HEK293 (cell line): ENCODE data around the gene EXD3.

ENCODE experiments used
- BCL11A ChIP-seq: fragments of 450-650 bp; formaldehyde crosslinking; IDR thresholded peaks from 2 replicates; pipeline ENCODE4 v1.5.1; 2016; ENCODE audit warnings: low read depth, missing biosample characterization, missing genetic modification characterization
- BCL6B ChIP-seq: fragments of 450-650 bp; formaldehyde crosslinking; IDR thresholded peaks from 2 replicates; pipeline ENCODE4 v1.5.1; 2017; ENCODE audit warnings: missing biosample characterization, missing genetic modification characterization
- FEZF1 ChIP-seq: fragments of 450-650 bp; formaldehyde crosslinking; IDR thresholded peaks from 2 replicates; pipeline ENCODE4 v1.5.1; 2016; ENCODE audit warnings: missing biosample characterization, missing genetic modification characterization
- IKZF3 ChIP-seq: fragments of 450-650 bp; IDR thresholded peaks from 2 replicates; pipeline ENCODE4 v1.5.0; 2018; ENCODE audit warnings: missing biosample characterization, mild to moderate bottlenecking, missing genetic modification characterization, moderate library complexity
- KLF10 ChIP-seq: fragments of 450-650 bp; IDR thresholded peaks from 2 replicates; pipeline ENCODE4 v1.5.1; 2018; ENCODE audit warnings: missing biosample characterization, mild to moderate bottlenecking, missing genetic modification characterization
- KLF8 ChIP-seq: fragments of 450-650 bp; formaldehyde crosslinking; IDR thresholded peaks from 2 replicates; pipeline ENCODE4 v1.5.1; 2016; ENCODE audit warnings: missing biosample characterization, missing genetic modification characterization
- KLF9 ChIP-seq: fragments of 450-650 bp; formaldehyde crosslinking; IDR thresholded peaks from 2 replicates; pipeline ENCODE4 v1.5.1; 2016; ENCODE audit warnings: missing biosample characterization, missing genetic modification characterization, low read depth
- OSR2 ChIP-seq: fragments of 450-650 bp; formaldehyde crosslinking; IDR thresholded peaks from 2 replicates; pipeline ENCODE4 v1.5.1; 2016; ENCODE audit warnings: missing biosample characterization, missing genetic modification characterization
- PATZ1 ChIP-seq: fragments of 450-650 bp; formaldehyde crosslinking; IDR thresholded peaks from 2 replicates; pipeline ENCODE4 v1.5.1; 2016; ENCODE audit warnings: missing biosample characterization, missing genetic modification characterization
- ZBTB20 ChIP-seq: fragments of 450-650 bp; formaldehyde crosslinking; IDR thresholded peaks from 2 replicates; pipeline ENCODE4 v1.5.1; 2016; ENCODE audit warnings: missing biosample characterization, missing genetic modification characterization
- ZFHX2 ChIP-seq: fragments of 450-650 bp; formaldehyde crosslinking; conservative IDR thresholded peaks from 2 replicates; pipeline ENCODE4 v1.5.1; 2016; ENCODE audit warnings: missing biosample characterization, missing genetic modification characterization
- ZIC2 ChIP-seq: fragments of 450-650 bp; formaldehyde crosslinking; IDR thresholded peaks from 2 replicates; pipeline ENCODE4 v1.5.1; 2016; ENCODE audit warnings: missing biosample characterization, missing genetic modification characterization
- ZNF138 ChIP-seq: fragments of 450-650 bp; formaldehyde crosslinking; IDR thresholded peaks from 2 replicates; pipeline ENCODE4 v1.5.1; 2016; ENCODE audit warnings: missing biosample characterization, missing genetic modification characterization, borderline replicate concordance
- ZNF140 ChIP-seq: fragments of 450-650 bp; formaldehyde crosslinking; IDR thresholded peaks from 2 replicates; pipeline ENCODE4 v1.5.1; 2016; ENCODE audit warnings: missing biosample characterization, missing genetic modification characterization
- ZNF157 ChIP-seq: fragments of 450-650 bp; formaldehyde crosslinking; IDR thresholded peaks from 2 replicates; pipeline ENCODE4 v1.5.1; 2016; ENCODE audit warnings: missing biosample characterization, missing genetic modification characterization
- ZNF214 ChIP-seq: fragments of 450-650 bp; formaldehyde crosslinking; IDR thresholded peaks from 2 replicates; pipeline ENCODE4 v1.5.1; 2017; ENCODE audit warnings: missing biosample characterization, mild to moderate bottlenecking, missing genetic modification characterization, borderline replicate concordance
- ZNF24 ChIP-seq: fragments of 450-650 bp; formaldehyde crosslinking; IDR thresholded peaks from 2 replicates; pipeline ENCODE4 v1.5.1; 2016; ENCODE audit warnings: missing biosample characterization, missing genetic modification characterization
- ZNF248 ChIP-seq: fragments of 450-650 bp; formaldehyde crosslinking; IDR thresholded peaks from 2 replicates; pipeline ENCODE4 v1.5.1; 2017; ENCODE audit warnings: missing biosample characterization, missing genetic modification characterization
- ZNF280C ChIP-seq: fragments of 450-650 bp; formaldehyde crosslinking; IDR thresholded peaks from 2 replicates; pipeline ENCODE4 v1.5.1; 2016; ENCODE audit warnings: missing biosample characterization, missing genetic modification characterization
- ZNF341 ChIP-seq: fragments of 450-650 bp; formaldehyde crosslinking; IDR thresholded peaks from 2 replicates; pipeline ENCODE4; 2016; ENCODE audit warnings: low read depth, missing biosample characterization, missing genetic modification characterization
- ZNF354C ChIP-seq: fragments of 450-650 bp; formaldehyde crosslinking; IDR thresholded peaks from 2 replicates; pipeline ENCODE4 v1.5.1; 2016; ENCODE audit warnings: missing biosample characterization, missing genetic modification characterization, low read depth, borderline replicate concordance
- ZNF544 ChIP-seq: fragments of 450-650 bp; formaldehyde crosslinking; IDR thresholded peaks from 2 replicates; pipeline ENCODE4 v1.5.0; 2017; ENCODE audit warnings: missing biosample characterization, missing genetic modification characterization
- ZNF558 ChIP-seq: fragments of 450-650 bp; formaldehyde crosslinking; IDR thresholded peaks from 2 replicates; pipeline ENCODE4 v1.5.1; 2016; ENCODE audit warnings: missing biosample characterization, missing genetic modification characterization
- ZNF610 ChIP-seq: fragments of 450-650 bp; formaldehyde crosslinking; IDR thresholded peaks from 2 replicates; pipeline ENCODE4 v1.5.1; 2016; ENCODE audit warnings: missing biosample characterization, missing genetic modification characterization, borderline replicate concordance
- TF ChIP-seq, protein P1 (sequence below): fragments of 450-650 bp; formaldehyde crosslinking; IDR thresholded peaks from 2 replicates; pipeline ENCODE4 v1.5.1; 2016; ENCODE audit warnings: missing biosample characterization, missing genetic modification characterization
- TF ChIP-seq, protein P2 (sequence below): fragments of 450-650 bp; formaldehyde crosslinking; IDR thresholded peaks from 2 replicates; pipeline ENCODE4 v1.5.1; 2016; ENCODE audit warnings: missing biosample characterization, missing genetic modification characterization, low read depth
- TF ChIP-seq, protein P3 (sequence below): fragments of 450-650 bp; formaldehyde crosslinking; IDR thresholded peaks from 2 replicates; pipeline ENCODE4 v1.5.1; 2017; ENCODE audit warnings: missing biosample characterization, missing genetic modification characterization
- TF ChIP-seq, protein P4 (sequence below): fragments of 450-650 bp; formaldehyde crosslinking; IDR thresholded peaks from 2 replicates; pipeline ENCODE4 v1.5.1; 2016; ENCODE audit warnings: missing biosample characterization, missing genetic modification characterization

The EXD3 gene

DNA sequence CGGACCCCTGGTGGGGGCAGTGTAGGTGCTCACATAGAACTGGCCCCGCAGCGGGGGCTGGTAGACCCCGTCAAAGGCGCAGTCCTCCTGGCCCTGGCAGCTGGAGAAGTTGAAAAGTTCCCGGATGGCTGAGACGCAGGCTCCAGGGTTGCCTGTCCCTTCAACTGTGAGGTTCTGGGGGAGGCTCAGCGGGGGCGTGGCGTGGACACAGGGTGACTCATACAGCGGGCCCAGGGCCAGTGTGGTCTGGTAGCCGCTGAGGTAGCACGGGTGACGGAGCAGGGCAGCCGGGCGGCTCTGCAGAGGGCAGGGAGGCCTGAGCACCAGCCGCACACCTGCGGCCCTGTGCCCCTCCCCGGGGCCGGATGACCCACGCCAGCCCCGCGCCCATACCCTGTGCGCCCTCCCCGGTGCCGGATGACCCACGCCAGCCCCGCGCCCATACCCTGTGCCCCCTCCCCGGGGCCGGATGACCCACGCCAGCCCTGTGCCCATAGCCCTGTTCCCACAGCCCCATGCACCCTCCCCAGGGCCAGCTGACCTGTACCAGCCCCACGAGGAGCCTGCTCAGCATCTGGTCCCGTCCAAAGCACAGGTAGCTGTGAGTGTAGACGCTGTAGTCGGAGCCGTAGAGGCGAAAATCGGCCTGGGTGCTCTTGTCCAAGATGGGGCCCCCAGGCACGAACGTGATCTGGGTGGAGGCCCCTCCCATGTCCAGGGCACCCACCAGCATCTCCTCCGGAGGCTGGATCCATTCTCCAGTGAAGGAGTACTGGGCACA is 13.2 kb upstream of the EXD3 start (continued):
- peak; percentile 58 for TF ChIP-seq PATZ1 (tag by site-specific recombination)
- no peak for TF ChIP-seq ZIC2
- no peak for TF ChIP-seq ZNF157 (tag by site-specific recombination)
- no peak for TF ChIP-seq ZBTB20 (tag by site-specific recombination)
- TF ChIP-seq, protein P1, sequence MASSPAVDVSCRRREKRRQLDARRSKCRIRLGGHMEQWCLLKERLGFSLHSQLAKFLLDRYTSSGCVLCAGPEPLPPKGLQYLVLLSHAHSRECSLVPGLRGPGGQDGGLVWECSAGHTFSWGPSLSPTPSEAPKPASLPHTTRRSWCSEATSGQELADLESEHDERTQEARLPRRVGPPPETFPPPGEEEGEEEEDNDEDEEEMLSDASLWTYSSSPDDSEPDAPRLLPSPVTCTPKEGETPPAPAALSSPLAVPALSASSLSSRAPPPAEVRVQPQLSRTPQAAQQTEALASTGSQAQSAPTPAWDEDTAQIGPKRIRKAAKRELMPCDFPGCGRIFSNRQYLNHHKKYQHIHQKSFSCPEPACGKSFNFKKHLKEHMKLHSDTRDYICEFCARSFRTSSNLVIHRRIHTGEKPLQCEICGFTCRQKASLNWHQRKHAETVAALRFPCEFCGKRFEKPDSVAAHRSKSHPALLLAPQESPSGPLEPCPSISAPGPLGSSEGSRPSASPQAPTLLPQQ (tag by site-specific recombination): peak; percentile 20; the same call in 1 of the 2 replicates
- TF ChIP-seq, protein P2, sequence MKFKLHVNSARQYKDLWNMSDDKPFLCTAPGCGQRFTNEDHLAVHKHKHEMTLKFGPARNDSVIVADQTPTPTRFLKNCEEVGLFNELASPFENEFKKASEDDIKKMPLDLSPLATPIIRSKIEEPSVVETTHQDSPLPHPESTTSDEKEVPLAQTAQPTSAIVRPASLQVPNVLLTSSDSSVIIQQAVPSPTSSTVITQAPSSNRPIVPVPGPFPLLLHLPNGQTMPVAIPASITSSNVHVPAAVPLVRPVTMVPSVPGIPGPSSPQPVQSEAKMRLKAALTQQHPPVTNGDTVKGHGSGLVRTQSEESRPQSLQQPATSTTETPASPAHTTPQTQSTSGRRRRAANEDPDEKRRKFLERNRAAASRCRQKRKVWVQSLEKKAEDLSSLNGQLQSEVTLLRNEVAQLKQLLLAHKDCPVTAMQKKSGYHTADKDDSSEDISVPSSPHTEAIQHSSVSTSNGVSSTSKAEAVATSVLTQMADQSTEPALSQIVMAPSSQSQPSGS (tag by site-specific recombination): no peak
- TF ChIP-seq BCL6B (tag by site-specific recombination): no peak
- TF ChIP-seq KLF10 (tag by site-specific recombination): peak; percentile 64
- TF ChIP-seq, protein P3, sequence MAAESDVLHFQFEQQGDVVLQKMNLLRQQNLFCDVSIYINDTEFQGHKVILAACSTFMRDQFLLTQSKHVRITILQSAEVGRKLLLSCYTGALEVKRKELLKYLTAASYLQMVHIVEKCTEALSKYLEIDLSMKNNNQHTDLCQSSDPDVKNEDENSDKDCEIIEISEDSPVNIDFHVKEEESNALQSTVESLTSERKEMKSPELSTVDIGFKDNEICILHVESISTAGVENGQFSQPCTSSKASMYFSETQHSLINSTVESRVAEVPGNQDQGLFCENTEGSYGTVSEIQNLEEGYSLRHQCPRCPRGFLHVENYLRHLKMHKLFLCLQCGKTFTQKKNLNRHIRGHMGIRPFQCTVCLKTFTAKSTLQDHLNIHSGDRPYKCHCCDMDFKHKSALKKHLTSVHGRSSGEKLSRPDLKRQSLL (tag by site-specific recombination): 0 out of 2 replicates have a peak, but pooled peaks have one; percentile 8
- TF ChIP-seq ZNF544 (tag by site-specific recombination): no peak
- TF ChIP-seq ZNF138 (tag by site-specific recombination): no peak
- no peak for TF ChIP-seq ZNF24 (tag by site-specific recombination)
- no peak for TF ChIP-seq KLF8 (tag by site-specific recombination)
- no peak for TF ChIP-seq FEZF1 (tag by site-specific recombination)
- TF ChIP-seq ZNF558: no peak
- TF ChIP-seq, protein P4, sequence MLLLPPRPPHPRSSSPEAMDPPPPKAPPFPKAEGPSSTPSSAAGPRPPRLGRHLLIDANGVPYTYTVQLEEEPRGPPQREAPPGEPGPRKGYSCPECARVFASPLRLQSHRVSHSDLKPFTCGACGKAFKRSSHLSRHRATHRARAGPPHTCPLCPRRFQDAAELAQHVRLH: no peak
- no peak for TF ChIP-seq ZNF214 (tag by site-specific recombination)
- TF ChIP-seq IKZF3 (tag by site-specific recombination): no peak
- no peak for TF ChIP-seq BCL11A (tag by site-specific recombination)
- peak; percentile 81 for TF ChIP-seq ZFHX2
- peak; percentile 25; the same call in 1 of the 2 replicates for TF ChIP-seq OSR2 (tag by site-specific recombination)
- no peak for TF ChIP-seq ZNF140 (tag by site-specific recombination)
- no peak for TF ChIP-seq ZNF248 (tag by site-specific recombination)
- TF ChIP-seq KLF9 (tag by site-specific recombination): peak; percentile 57; the same call in 1 of the 2 replicates
- TF ChIP-seq ZNF341 (tag by site-specific recombination): no peak
- TF ChIP-seq ZNF354C: no peak
- no peak for TF ChIP-seq ZNF610 (tag by site-specific recombination)
- TF ChIP-seq ZNF280C: no peak
